Kidney (tissue), 14 donors: ENCODE measurements around the gene RAPGEF4. TPM values are rescaled to one million over a fixed set of nuclear protein-coding genes. Genes with fewer than 3 reads are reported as not detected.
A peak's percentile ranks its signal among the peaks of the same experiment; 100 is the strongest.

Experiments
- DNase-seq, 5 donors: peaks; one replicate each; pipeline ENCODE4 v3.0.0-alpha.2; 2013 to 2020
- FAIRE-seq: peaks from 2 replicates; lab custom pipeline; 2012; peaks lifted over from hg19 to GRCh38; lab: Jason Lieb, UNC
- H3K27ac ChIP-seq, 2 donors: one replicate each; pipeline ENCODE4 v1.7.0; 2013; ENCODE audit warnings: low read depth in 2 of 2, low read length in 2 of 2, inconsistent platforms in 1 of 2
- H3K27me3 ChIP-seq: one replicate; pipeline ENCODE4 v1.7.1; 2013; ENCODE audit warnings: low read length, inconsistent platforms; ENCODE audit not compliant: control insufficient read depth, insufficient read depth
- H3K36me3 ChIP-seq, 3 donors: one replicate each; pipeline versions ENCODE4 v1.7.0 to v1.7.1; 2013; ENCODE audit warnings: low read length in 3 of 3, control low read depth in 1 of 3, inconsistent platforms in 1 of 3; ENCODE audit not compliant: insufficient read depth in 3 of 3, control insufficient read depth in 2 of 3
- H3K4me1 ChIP-seq, 3 donors: one replicate each; pipeline versions ENCODE4 v1.7.0 to v1.7.1; 2013; ENCODE audit warnings: low read length in 3 of 3, inconsistent platforms in 1 of 3, low read depth in 1 of 3; ENCODE audit not compliant: control insufficient read depth in 2 of 3, insufficient read depth in 2 of 3
- H3K4me3 ChIP-seq, 3 donors: one replicate each; pipeline versions ENCODE4 v1.7.0 to v1.8.1; 2013; ENCODE audit warnings: low read length in 3 of 3, control low read depth in 1 of 3, inconsistent platforms in 1 of 3
- H3K9ac ChIP-seq, 3 donors: one replicate each; pipeline versions ENCODE4 v1.7.0 to v1.7.1; 2013; ENCODE audit warnings: low read length in 3 of 3, control low read depth in 1 of 3, inconsistent platforms in 1 of 3
- H3K9me3 ChIP-seq, 3 donors: one replicate each; pipeline versions ENCODE4 v1.7.0 to v1.7.1; 2013; ENCODE audit warnings: low read length in 3 of 3, control low read depth in 1 of 3, inconsistent platforms in 1 of 3; ENCODE audit not compliant: control insufficient read depth in 2 of 3, insufficient read depth in 1 of 3
- intact Hi-C: fragments of 100-400 bp; cut with DNase I; formaldehyde crosslinking; loops from one replicate; pipeline ENCODE4 v1.11.1; 2022
- polyA plus RNA-seq: library from polyadenylated mRNA; stranded (reverse); fragments of 350-450 nt; fragmentation: Illumina TruSeq; extraction: RNeasy Lipid Tissue Mini Kit (QIAGEN cat#74804); gene quantifications from one replicate; pipeline ENCODE4 v1.2.3, GENCODE V29; 2014; ENCODE audit warnings: low read depth, low replicate concordance; ENCODE audit not compliant: insufficient read depth
- total RNA-seq: library from RNA; stranded (reverse); fragmentation: NEBNext Ultra II Directional; extraction: Animal tissue kit (Norgen Biotek cat#: 25700); gene quantifications from one replicate; pipeline ENCODE4 v1.2.1, GENCODE V29; 2021
- TF ChIP-seq, protein P1 (sequence below): IDR thresholded peaks from 3 replicates; pipeline ENCODE4 v1.5.1; 2012; ENCODE audit warnings: mild to moderate bottlenecking, moderate library complexity, borderline replicate concordance; ENCODE audit not compliant: insufficient read depth; ENCODE audit errors: extremely low read depth
- donor health status: control.
- donor health status: control.
- donor health status: control.
- donor health status: control.
- donor health status: control.
- donor health status: DM: yes; HTN: yes; CAD: no.
- donor health status: Normal renal cell carcinoma (clear cell type).

The RAPGEF4 gene
- total and polyA plus RNA-seq, 2 donors from 2014 or later: 3.8 to 13.6 TPM

DNA sequence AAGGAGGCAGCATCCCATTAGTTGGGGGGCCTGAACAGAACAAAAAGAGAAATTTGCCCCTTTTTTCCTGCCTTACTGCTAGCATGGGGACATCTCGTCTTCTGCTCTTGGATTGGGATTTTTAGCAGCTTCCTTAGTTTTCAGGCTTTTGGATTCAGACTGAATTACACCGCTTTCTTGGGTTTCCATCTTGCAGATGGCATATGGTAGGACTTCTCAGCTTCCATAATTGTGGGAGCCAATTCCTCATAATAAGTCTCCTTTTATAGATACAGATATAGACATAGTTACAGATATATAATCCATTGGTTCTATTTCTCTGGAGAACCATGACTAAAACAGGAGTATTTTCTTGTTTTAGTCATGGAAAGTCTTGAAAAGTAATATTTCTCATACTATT lies 5.2 kb upstream of the RAPGEF4 start:
- H3K27ac ChIP-seq: no peak overlapping the region
- no peaks in the 10 kb centered on the region for H3K4me1 ChIP-seq
- H3K27me3 ChIP-seq: no peaks in the 10 kb centered on the region
- no peak overlapping the region for H3K9ac ChIP-seq
- intact Hi-C loops: no loop called here
- no peaks in the 10 kb centered on the region for H3K9me3 ChIP-seq
- FAIRE-seq (no peak), DNase-seq (no peak)
- no peak overlapping the region for H3K4me3 ChIP-seq
- TF ChIP-seq, protein P1, sequence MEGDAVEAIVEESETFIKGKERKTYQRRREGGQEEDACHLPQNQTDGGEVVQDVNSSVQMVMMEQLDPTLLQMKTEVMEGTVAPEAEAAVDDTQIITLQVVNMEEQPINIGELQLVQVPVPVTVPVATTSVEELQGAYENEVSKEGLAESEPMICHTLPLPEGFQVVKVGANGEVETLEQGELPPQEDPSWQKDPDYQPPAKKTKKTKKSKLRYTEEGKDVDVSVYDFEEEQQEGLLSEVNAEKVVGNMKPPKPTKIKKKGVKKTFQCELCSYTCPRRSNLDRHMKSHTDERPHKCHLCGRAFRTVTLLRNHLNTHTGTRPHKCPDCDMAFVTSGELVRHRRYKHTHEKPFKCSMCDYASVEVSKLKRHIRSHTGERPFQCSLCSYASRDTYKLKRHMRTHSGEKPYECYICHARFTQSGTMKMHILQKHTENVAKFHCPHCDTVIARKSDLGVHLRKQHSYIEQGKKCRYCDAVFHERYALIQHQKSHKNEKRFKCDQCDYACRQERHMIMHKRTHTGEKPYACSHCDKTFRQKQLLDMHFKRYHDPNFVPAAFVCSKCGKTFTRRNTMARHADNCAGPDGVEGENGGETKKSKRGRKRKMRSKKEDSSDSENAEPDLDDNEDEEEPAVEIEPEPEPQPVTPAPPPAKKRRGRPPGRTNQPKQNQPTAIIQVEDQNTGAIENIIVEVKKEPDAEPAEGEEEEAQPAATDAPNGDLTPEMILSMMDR: no peak
- no peaks in the 10 kb centered on the region for H3K36me3 ChIP-seq

DNA sequence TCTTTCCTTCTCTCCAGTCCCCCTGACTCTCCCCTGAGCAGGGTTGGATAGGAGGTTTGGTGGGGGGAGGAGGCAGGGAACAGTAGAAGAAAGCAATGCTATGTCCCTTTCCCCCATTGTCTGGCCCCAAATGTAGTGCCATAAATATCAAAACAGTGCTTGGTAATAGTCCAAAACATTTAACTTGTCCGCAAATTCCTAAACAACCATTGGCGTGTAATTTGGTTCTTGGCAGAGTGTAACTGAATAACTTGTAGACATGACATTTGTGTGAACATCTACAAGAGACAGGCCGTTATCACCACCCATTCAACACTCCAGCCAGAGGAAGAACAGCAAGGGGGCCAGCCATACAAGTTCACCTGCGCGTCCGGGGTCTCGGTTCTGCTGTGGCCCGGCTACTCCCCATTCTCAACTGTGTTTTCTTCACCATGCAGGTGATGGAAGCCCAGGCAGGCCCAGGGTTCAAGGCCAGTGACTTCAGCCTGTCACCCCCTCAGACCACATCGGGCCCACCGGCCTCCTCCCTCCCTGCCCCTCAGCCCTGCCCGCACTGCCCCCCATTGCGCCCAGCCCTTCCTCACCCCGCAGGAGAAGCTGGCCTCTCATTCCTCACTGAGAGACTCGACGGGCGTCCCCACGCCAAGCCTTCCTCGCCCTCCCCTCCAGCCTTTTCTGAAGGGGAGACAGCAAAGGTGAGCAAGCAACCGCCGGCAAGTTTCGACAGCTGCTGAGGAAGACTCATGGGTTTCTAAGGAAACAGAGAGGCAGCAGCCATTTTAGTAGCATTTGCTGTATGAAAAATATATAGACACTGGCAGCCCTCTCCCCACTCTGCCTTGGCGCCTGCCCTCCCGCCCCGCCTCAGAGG lies 699 bp upstream of the RAPGEF4 start:
- FAIRE-seq: no peak
- TF ChIP-seq, protein P1: no peak
- Histone ChIP-seq H3K27ac (no peak overlapping the region), H3K4me3 (no peak overlapping the region), H3K4me1 (no peaks in the 10 kb centered on the region), H3K27me3 (no peaks in the 10 kb centered on the region), H3K9ac (no peak overlapping the region), H3K9me3 (no peaks in the 10 kb centered on the region), H3K36me3 (no peaks in the 10 kb centered on the region)
- peak in 3 of 5 donors; percentile 30 to 53 (median 33) for DNase-seq
- intact Hi-C loops: no loop called here

DNA sequence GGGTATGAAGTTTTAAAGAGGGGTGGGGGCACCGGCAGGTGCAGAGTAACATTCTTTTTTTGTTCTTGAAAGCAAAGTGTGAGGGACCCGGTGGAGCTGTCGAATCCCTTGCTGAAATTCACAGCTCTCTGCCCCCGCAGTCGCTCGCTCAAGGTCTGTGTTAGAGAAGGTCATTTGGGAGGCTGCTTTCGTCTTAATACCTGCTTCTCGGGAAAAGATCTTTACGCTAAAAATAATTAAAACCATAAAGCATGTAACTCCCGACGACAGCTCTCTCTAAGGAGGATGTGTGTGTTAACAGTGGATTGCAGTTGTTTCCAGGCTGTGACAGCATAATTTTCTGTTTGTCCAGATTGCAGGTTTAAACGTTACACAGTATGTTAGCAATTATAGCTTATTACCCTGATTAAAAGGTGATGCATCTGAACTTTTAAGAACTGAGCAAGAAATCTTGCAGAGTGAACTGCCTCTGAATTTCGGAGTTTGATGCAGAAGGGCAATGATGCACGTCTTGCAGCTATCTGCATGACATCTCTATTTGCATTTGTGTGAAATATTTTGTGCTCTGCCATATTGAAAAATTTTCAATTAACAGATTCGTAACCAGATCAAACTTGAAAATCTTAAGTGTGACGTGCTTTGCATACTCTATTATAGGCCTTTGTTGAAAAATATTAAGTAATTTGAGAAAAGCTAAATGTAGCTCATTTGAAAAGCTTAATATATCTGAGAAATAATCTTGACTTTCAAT lies 954 bp downstream of the RAPGEF4 start:
- H3K9me3 ChIP-seq: no peaks in the 10 kb centered on the region
- no peak overlapping the region for H3K27ac ChIP-seq
- FAIRE-seq (no peak), DNase-seq (peak in 3 of 5 donors; percentile 40 to 52 (median 47))
- H3K36me3 ChIP-seq: no peaks in the 10 kb centered on the region
- TF ChIP-seq, protein P1: no peak
- intact Hi-C loops: no loop called here
- no peaks in the 10 kb centered on the region for H3K27me3 ChIP-seq
- peak overlapping the region in 2 of 3 donors; percentile 35 to 51 for H3K4me3 ChIP-seq
- no peaks in the 10 kb centered on the region for H3K4me1 ChIP-seq
- no peak overlapping the region for H3K9ac ChIP-seq
